GM19468 (cell line): ENCODE results near the gene ELMO2.

Experiments
- ATAC-seq: cut with Tn5 transposase; IDR thresholded peaks from one replicate; pipeline ENCODE4 v1.9.1; 2021; ENCODE audit warnings: mild to moderate bottlenecking, moderate library complexity, moderate number of reproducible peaks; ENCODE audit not compliant: unreplicated experiment; ENCODE audit errors: extremely low read depth

Gene ELMO2

DNA sequence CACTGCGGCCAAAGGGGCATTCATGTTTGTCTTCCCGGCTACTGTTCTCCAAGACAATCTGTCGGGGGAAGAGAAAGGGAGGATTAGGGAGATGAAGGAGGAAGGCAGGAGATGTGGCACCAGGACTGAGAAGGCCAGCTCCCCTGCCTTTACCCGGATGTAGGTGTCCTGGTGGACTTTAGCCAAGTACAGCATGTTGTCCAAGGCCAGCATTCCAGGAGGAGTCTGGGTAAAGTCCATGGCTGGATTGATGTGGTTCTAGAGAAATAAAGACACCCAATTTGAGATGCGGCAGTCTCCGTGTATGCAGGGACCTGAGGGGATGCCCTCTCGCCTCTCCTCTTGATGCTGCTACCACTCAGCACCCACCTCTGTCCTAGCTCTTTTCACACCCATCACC, 32.0 kb downstream of the ELMO2 start:
- no peak for ATAC-seq

- ATAC-seq, result no peak
These were observed 34.8 kb downstream of the ELMO2 start for GRCh38 chr20:46371656-46372055.

DNA sequence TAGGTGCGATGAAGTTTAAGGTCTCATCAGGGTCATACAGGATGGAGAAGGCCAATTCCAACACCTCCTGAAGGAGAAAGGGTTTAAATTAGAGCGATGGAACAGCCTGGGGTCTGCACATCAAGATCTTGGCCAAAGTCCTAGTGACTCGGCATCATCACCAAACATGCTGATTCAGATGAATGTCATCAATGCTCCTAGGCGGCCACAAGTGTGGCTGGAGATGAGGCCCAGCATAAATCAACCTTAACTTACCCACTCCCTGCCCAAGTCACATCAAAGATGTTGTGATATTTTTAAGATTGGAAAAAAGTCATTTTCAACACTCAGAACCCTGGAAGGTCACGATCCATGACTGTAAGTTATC, 37.5 kb downstream of the ELMO2 start:
- ATAC-seq, result no peak

- no peak for ATAC-seq
These were observed 38.2 kb downstream of the ELMO2 start for GRCh38 chr20:46367967-46368901.

DNA sequence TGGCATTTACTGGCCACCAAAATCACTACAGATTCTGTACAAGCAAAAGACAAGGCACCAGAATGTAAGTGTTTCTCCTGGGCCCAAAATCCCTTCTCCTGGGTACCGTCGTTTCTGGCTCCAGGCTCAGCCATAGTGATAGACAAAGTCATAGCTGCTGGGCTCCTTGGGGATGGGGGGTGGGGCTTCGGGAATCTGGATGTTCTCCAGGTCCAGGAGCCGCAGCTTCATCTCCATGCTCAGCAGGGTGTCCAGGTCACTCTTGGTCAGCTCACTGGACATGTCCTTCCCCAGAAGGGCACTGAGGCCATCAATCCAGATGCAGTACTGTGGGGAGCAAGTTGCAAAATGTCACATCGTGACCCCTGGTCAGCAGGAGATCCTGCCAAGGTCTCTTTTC, 39.2 kb downstream of the ELMO2 start:
- no peak for ATAC-seq

DNA sequence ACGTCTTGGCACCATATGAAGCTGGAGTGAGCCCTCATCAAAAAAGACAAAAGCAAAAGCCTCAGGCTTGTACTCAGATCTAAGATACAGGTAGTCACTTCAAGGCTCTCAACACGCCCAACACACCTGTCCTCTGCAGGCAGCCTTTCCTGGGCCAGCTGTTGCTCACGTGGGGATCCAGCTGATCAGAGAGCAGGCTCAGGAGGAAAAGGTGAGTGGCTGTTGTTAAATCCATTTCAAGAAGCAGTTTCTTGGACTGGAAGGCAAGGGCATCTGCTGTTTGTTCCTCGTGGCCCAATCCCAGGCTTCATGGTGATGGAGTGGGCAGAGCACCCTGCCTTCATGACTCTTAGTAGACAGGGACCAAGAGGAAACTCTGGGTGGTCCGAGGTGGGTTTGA, 39.6 kb downstream of the ELMO2 start:
- no peak for ATAC-seq

- no peak for ATAC-seq
These were observed 40.8 kb downstream of the ELMO2 start for GRCh38 chr20:46365487-46366220.

DNA sequence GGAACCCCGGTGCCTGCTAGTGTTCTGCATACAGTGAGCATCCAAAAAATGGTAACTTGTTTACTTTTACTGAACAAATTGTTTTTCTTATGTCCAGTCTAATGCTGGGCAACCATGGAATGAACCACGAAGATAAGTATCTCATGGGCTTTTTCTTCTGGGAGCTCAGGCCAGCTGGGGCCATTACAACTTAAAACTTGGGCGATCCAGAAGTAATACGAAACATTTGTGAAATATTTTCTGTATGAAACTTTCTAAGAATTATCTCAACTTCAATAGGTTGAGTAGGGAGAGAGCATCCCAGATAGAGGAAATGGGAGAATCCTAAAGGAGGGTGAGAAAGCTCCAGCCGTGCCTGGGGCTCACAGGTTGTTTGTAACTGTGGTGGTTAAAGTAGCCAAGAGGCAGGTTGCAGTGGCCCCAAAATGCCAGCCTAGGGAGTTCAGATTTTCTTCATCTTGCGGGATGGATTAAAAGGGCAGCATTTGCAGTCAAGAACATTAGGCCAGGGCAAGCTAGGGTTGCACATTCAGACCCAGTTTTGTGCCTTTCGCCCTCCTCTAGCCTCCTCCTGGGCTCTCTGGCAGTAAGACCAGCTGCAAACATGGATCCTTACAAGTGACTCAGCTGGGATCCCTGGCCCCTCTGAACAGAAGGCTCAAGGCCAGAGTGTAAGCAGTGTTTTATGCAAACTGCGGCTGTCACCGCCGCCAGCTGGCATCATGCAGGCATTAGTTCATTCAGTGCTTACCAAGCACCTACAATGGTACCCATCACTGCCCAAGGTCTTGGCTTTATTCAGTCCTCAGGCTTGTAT, 41.5 kb downstream of the ELMO2 start:
- ATAC-seq, result no peak

- ATAC-seq, result no peak
These were observed 42.3 kb downstream of the ELMO2 start for GRCh38 chr20:46363874-46364669.

DNA sequence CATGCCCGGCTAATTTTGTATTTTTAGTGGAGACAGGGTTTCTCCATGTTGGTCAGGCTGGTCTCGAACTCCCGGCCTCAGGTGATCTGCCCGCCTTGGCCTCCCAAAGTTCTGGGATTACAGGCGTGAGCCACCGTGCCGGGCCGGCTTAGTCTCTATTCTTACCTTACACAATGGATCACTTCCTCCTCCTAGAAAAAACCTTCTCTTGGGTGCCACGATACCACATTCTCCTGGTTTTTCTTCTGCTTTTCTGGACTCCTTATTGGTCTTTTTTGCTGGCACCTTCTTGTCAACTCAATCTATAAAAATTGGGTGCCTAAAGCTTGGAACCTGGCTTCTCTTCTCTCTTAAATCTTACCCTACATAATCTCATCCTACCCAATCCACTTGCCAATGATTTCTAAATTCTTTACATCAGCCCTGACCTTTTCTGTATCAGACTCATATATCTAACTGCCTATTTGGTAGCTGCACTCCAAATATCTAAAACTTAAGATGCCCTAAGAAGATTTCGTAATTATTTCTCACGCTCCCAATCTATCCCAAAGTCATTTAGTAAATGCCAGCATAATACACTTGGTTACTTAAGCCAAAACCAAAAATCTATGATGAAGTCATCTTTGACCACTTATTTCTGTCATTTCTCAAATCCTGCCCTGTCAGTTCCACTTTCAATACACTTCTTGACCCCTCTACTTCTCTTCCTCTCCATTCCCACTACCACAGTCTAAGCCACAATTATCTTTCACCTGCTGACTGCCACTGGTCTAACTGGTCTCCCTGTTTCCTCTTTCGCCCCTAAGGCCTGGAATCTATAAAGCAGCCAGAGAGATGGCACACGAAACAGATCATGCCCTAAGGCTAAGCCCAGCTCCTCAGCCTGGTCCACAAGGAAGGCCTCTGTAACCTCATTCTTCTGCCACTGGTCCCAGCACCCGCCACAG, 43.2 kb downstream of the ELMO2 start:
- no peak for ATAC-seq

GRCh38 chr20:46361811-46362210, 44.6 kb downstream of the ELMO2 start:
- ATAC-seq, result no peak

DNA sequence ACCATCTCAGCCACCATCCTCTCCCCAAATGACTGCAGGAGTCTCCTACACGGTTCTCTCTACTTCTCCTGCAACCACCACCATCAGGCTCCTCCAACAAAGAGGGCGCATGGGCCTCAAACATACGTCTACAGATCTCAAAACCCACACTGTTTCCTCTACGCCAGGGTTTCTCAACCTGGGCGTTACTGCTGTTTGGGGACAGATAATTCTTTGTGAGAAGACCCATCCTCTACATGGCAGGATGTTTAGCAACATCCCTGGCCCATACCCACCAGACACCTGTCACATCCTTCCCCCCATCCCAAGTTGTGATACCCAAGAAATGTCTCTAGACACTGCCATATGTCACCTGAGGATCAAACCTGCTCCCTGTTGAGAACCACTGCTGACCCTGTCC, 45.0 kb downstream of the ELMO2 start:
- ATAC-seq, result no peak

- no peak for ATAC-seq
These were observed 47.1 kb downstream of the ELMO2 start for GRCh38 chr20:46359233-46359751.

DNA sequence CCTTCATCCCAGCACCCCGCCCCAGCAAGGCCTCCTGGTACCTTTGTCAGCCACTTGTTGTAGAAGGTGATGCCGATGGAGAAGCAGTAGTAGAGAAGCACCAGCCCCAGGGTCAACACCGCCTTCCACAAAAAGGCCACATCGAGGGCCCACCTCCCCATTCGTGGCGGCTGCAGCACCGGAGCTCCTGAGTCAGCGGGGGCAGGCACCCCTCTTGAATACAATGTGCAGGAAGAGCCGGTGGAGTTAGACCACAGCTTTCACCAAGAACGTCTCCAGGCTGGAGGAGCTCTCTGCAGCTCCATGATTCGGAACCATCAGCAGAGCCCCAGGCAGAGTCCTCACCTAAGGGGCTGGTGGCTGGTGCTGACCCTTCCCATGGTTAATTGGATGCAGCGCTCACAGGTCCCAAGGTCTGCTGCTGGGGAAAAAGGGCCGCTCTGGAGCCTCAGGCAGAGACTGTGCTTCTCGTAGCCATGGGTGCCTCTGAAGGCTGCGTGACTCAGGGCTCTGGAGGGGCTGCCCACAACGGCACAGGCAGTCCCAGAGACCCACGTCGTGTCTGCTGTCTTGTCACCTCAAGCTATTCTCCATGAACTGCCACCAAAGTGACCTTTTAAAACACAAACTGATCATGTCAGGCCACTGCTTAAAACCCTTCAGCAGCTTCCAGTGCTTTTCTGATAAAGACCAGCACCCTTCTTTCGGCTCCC, 47.9 kb downstream of the ELMO2 start:
- ATAC-seq, result no peak

DNA sequence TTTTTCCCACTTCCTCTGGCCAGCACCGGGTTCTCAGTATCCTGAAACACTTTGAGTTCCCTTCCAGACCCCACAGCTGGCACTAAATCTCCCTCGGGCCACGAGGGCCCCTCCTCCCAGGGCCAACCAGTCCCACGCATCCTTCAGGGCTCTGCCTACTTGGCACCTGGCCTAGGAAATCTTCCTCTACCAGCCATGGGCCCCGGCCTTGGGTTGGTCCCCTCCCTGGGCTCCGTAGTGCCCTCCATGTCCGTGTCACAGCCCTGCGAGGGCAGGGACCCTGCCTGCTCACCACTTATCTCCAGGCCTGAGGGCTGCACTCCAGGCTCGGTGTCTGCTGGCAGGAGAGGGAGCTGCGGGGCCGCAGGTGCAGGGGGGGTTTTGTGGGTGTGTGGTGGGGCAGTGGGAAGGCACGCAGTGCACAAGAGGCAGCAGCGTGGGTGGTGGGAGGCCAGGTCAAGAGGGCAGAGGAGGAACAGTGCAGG, 49.3 kb downstream of the ELMO2 start:
- ATAC-seq, result no peak

DNA sequence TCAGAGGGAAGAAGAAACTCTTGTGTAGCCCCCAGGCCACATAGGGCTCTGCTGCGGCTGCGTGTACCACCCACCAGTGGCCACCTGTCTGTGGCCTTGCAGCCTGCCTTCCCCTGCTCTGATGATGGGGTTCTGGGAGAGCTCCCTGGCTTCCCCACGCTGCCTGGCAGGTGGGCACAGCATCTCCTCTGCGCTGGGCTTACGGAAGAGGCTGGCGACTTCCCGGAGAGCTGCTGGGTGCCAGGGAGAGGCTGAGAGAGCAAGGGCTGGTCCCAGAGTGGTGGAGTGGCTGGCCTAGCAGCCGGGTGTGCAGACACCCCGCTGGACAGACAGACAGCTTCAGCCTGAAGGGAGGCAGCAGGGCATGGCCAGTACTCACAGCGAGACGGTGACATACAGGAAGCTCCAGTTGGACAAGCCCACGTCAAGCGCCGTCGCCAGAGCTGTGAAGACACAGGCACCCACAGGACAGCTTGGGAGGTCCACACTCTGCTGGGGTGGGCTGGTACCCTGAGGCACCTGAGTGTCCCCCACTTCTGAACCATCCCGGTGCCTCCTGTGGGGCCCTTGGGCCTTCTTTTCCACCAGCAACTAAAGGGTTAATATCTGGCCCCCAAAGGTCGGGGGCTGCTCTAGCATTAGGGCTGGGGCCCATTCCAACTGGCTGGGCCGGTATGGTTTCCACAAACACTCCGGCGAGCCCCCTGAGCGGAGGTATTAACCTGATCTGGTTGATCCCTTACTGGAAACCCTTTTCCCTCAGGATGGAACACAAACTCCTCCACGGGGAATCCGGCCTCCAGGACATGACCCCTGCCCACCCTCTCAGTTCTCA, 50.0 kb downstream of the ELMO2 start:
- ATAC-seq, result no peak

DNA sequence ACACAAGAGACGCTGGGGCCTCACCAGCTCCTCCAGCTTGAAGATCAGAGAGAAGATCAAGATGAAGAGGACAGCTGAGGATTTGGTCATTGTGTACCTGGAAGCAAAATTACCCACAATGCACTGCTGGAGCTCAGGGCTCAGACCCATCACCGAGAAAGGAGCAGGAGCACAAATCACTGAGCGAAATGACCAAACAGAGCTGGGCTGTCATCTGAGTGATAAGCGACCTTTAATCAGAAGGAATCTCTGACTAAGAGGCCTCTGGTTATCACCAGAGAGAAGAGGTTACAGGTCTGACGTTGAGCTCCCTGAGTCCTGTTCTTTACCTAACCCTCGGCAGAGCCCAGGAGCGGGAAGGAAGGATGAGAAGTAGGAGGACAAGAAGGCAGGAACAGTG, 50.6 kb downstream of the ELMO2 start:
- no peak for ATAC-seq
